K562 (cell line): Measurements from ENCODE around the gene ETS2. TPM values are rescaled to one million over a fixed set of nuclear protein-coding genes. Genes with fewer than 3 reads are reported as not detected.

ENCODE experiments used
- ATAC-seq: fragments of 200-7000 bp; cut with Tn5 transposase; 3 replicates; pipeline ENCODE4 v1.9.1; 2020; ENCODE audit warnings: moderate library complexity
- BruUV-seq: library from RNA; stranded (reverse); fragments of 400-500 nt; replicated peaks from 2 replicates; lab custom pipeline; 2021; lab: Mats Ljungman, UMichigan
- CTCF ChIA-PET: fragments of 300-600 bp; formaldehyde crosslinking; extraction: SDS; loops from one replicate; lab custom pipeline; 2021; ENCODE audit warnings: low intra/inter-chr PET ratio; lab: Yijun Ruan, JAX
- POLR2A ChIA-PET: fragments of 300-600, 350-650 bp; sonication (Branson Sonifier 250); formaldehyde crosslinking; extraction: SDS; loops from one replicate; lab custom pipeline; 2021; ENCODE audit warnings: antibody characterized with exemption, inconsistent platforms; lab: Yijun Ruan, JAX
- DNase-seq, 4 experiments: peaks; one replicate each; pipeline versions ENCODE4 v3.0.0 to v3.0.0-alpha.2; 2011 to 2018; ENCODE audit warnings: low spot score in 3 of 4, mixed read lengths in 3 of 4; ENCODE audit errors: extremely low read depth in 1 of 4
- FAIRE-seq: peaks from 2 replicates; lab custom pipeline; 2011; peaks lifted over from hg19 to GRCh38; lab: Jason Lieb, UNC
- H2AFZ ChIP-seq: 2 replicates; pipeline ENCODE4 v1.6.0; 2011; ENCODE audit warnings: low read depth, low read length, control low read depth, inconsistent platforms
- H3K27ac ChIP-seq: fragments of 200-600 bp; 3 replicates; pipeline ENCODE4 v1.8.0; 2011; ENCODE audit warnings: low read depth, mild to moderate bottlenecking, control low read depth, inconsistent platforms, low read length, moderate library complexity, mixed read lengths; ENCODE audit errors: extremely low read depth
- H3K27me3 ChIP-seq, 2 experiments: fragments of 300-600 bp in 1 of 2; 2 replicates in 1 of 2; 3 replicates in 1 of 2; pipeline versions ENCODE4 v1.6.0 to v1.8.0; 2011; ENCODE audit warnings: inconsistent platforms in 2 of 2, low read length in 2 of 2, mild to moderate bottlenecking in 1 of 2, mixed read lengths in 1 of 2, moderate library complexity in 1 of 2; ENCODE audit not compliant: control insufficient read depth in 2 of 2, insufficient read depth in 2 of 2
- H3K36me3 ChIP-seq: fragments of 300-600 bp; 3 replicates; pipeline ENCODE4 v1.8.0; 2011; ENCODE audit warnings: mild to moderate bottlenecking, low read length, inconsistent platforms; ENCODE audit not compliant: control insufficient read depth, insufficient read depth
- H3K4me1 ChIP-seq, 2 experiments: fragments of 200-600 bp in 1 of 2; replicated peaks in 1 of 2; 2 replicates in 1 of 2; 3 replicates in 1 of 2; pipeline versions ENCODE4 v1.5.1 to v1.8.0; 2011; ENCODE audit warnings: inconsistent platforms in 2 of 2, low read length in 2 of 2, mild to moderate bottlenecking in 1 of 2, mixed read lengths in 1 of 2, moderate library complexity in 1 of 2; ENCODE audit not compliant: control insufficient read depth in 2 of 2, insufficient read depth in 2 of 2
- H3K4me2 ChIP-seq: 2 replicates; pipeline ENCODE4 v1.6.1; 2011; ENCODE audit warnings: low read length, control low read depth, inconsistent platforms, mixed read lengths; ENCODE audit not compliant: insufficient read depth
- H3K4me3 ChIP-seq: fragments of 200-600 bp; sonication (generic), shearing (Covaris generic); 2 replicates; pipeline ENCODE4 v1.5.1; 2016; ENCODE audit warnings: control low read depth, inconsistent platforms
- H3K79me2 ChIP-seq: fragments of 200-600 bp; 3 replicates; pipeline ENCODE4 v1.8.0; 2011; ENCODE audit warnings: low read length, inconsistent platforms; ENCODE audit not compliant: control insufficient read depth, insufficient read depth
- H3K9ac ChIP-seq, 2 experiments: 2 replicates each; pipeline versions ENCODE4 v1.6.0 to v1.6.1; 2011; ENCODE audit warnings: low read depth in 2 of 2, low read length in 2 of 2, control low read depth in 1 of 2, inconsistent platforms in 1 of 2, mild to moderate bottlenecking in 1 of 2, mixed read lengths in 1 of 2; ENCODE audit not compliant: insufficient read depth in 1 of 2
- H3K9me1 ChIP-seq: one replicate; pipeline ENCODE4 v1.6.0; 2011; ENCODE audit warnings: inconsistent platforms, mild to moderate bottlenecking, low read length, moderate library complexity; ENCODE audit not compliant: control insufficient read depth, insufficient read depth
- H3K9me3 ChIP-seq: replicated peaks from 2 replicates; pipeline ENCODE4 v1.5.1; 2011; ENCODE audit warnings: low read depth, low read length, inconsistent platforms; ENCODE audit not compliant: control insufficient read depth, insufficient read depth
- H4K20me1 ChIP-seq: replicated peaks from 2 replicates; pipeline ENCODE4 v1.6.1; 2011; ENCODE audit warnings: low read length, inconsistent platforms, mixed read lengths; ENCODE audit not compliant: control insufficient read depth, insufficient read depth
- FOXJ3 ChIP-seq: sonication (generic); formaldehyde crosslinking; IDR thresholded peaks from 2 replicates; pipeline ENCODE4 v1.4.0; 2020; ENCODE audit warnings: mild to moderate bottlenecking, missing genetic modification reagents
- JUND ChIP-seq, 2 experiments: IDR thresholded peaks; 2 replicates in 1 of 2; 3 replicates in 1 of 2; pipeline ENCODE4 v1.6.1; 2011; ENCODE audit warnings: borderline replicate concordance in 2 of 2, low read depth in 2 of 2, low read length in 2 of 2, improper control_type of control experiment in 1 of 2, missing biosample characterization in 1 of 2, missing genetic modification characterization in 1 of 2, missing genetic modification reagents in 1 of 2
- NCOR1 ChIP-seq: fragments of 450-650 bp; IDR thresholded peaks from 2 replicates; pipeline ENCODE4 v1.6.1; 2016; ENCODE audit warnings: mild to moderate bottlenecking, moderate library complexity
- NFE2 ChIP-seq: IDR thresholded peaks from 2 replicates; pipeline ENCODE4 v1.6.1; 2014; ENCODE audit warnings: antibody characterized with exemption, low read depth
- RCOR1 ChIP-seq, 2 experiments: IDR thresholded peaks; 2 replicates each; pipeline ENCODE4 v1.6.1; 2012; ENCODE audit warnings: low read depth in 2 of 2, low read length in 2 of 2, borderline replicate concordance in 1 of 2, improper control_type of control experiment in 1 of 2
- WGBS: fragments of 100-300 bp; shearing (Covaris generic); methylation state at CpG from one replicate; pipeline ENCODE4 v1.1.6; 2016; ENCODE audit warnings: low coverage, mixed read lengths; ENCODE audit not compliant: insufficient coverage; ENCODE audit errors: missing lambda C conversion rate; 5-methylcytosine and 5-hydroxymethylcytosine counted together
- in situ Hi-C: fragments of 300-500 bp; cut with MboI; formaldehyde crosslinking; loops from 4 replicates; pipeline ENCODE4 v1.15.0; 2018; ENCODE audit warnings: inconsistent platforms, mixed read lengths
- intact Hi-C: fragments of 100-400 bp; cut with micrococcal nuclease; formaldehyde crosslinking; loops from 2 replicates; pipeline ENCODE4 v1.14.2; 2022
- polyA plus RNA-seq, 8 experiments: library from polyadenylated mRNA; depleted of rRNA in 4 of 8; stranded (reverse) in 5 of 8; unstranded in 3 of 8; fragments of >200 nt; fragmentation: Nextera tagmentation in 2 of 8; fragmentation: Illumina TruSeq in 1 of 8; extraction: Ambion mirVana in 2 of 8; extraction: Trizol in 1 of 8; gene quantifications; 2 replicates each; pipeline versions ENCODE4 v1.2.1 to v1.2.3, GENCODE V29; 2011 to 2014; ENCODE audit warnings: inconsistent platforms in 1 of 8, missing spikeins in 1 of 8
- total RNA-seq, 7 experiments: library from RNA; depleted of rRNA in 6 of 7; stranded (reverse); fragments of >200 nt in 6 of 7; fragmentation: Illumina TruSeq in 2 of 7; extraction: Trizol in 2 of 7; gene quantifications; 2 replicates each; pipeline versions ENCODE4 v1.2.1 to v1.2.3, GENCODE V29; 2011 to 2021; ENCODE audit warnings: low replicate concordance in 1 of 7
- TF ChIP-seq, protein P1 (sequence below), 2 experiments: IDR thresholded peaks; 2 replicates each; pipeline ENCODE4 v1.6.1; 2012; ENCODE audit warnings: improper control_type of control experiment in 2 of 2, low read depth in 2 of 2, low read length in 2 of 2, borderline replicate concordance in 1 of 2
- TF ChIP-seq, protein P2 (sequence below): fragments of 450-650 bp; IDR thresholded peaks from 2 replicates; pipeline ENCODE4 v1.6.1; 2016; ENCODE audit warnings: borderline replicate concordance
- TF ChIP-seq, protein P3 (sequence below): fragments of 200-400 bp; formaldehyde crosslinking; IDR thresholded peaks from 2 replicates; pipeline ENCODE4 v1.6.1; 2017; ENCODE audit warnings: mild to moderate bottlenecking, low read depth, low read length, moderate library complexity
- TF ChIP-seq, protein P4 (sequence below), 3 experiments: fragments of 200-800 bp in 1 of 3; sonication (Bioruptor generic) in 1 of 3; sonication (generic) in 1 of 3; formaldehyde crosslinking in 1 of 3; IDR thresholded peaks; 2 replicates each; pipeline versions ENCODE4 v1.6.1 to v1.8.0; 2016 to 2022; ENCODE audit warnings: mild to moderate bottlenecking in 2 of 3, missing compliant biosample characterization in 2 of 3, missing genetic modification characterization in 2 of 3, missing genetic modification reagents in 1 of 3

The ETS2 gene
- total and polyA plus RNA-seq, 9 of the 15 experiments (the other 6 are each of a cell fraction or from before 2014, with no cell fraction given): 1.7 to 24.4 (median 12.2) TPM

- ATAC-seq: no peak
- no peak for FAIRE-seq
- TF ChIP-seq JUND (IDR thresholded peaks at IDR 0.05; ENCODE audit: borderline replicate concordance, low read depth, low read length): no peak
- TF ChIP-seq JUND (tag; IDR thresholded peaks at IDR 0.05; ENCODE audit: borderline replicate concordance, low read depth, low read length): no peak
- TF ChIP-seq RCOR1 (IDR thresholded peaks at IDR 0.05; ENCODE audit: borderline replicate concordance in 1 of 2, low read depth in 2 of 2, low read length in 2 of 2): no peak
- no peak for TF ChIP-seq NCOR1
- TF ChIP-seq FOXJ3: no peak
- TF ChIP-seq, protein P1, sequence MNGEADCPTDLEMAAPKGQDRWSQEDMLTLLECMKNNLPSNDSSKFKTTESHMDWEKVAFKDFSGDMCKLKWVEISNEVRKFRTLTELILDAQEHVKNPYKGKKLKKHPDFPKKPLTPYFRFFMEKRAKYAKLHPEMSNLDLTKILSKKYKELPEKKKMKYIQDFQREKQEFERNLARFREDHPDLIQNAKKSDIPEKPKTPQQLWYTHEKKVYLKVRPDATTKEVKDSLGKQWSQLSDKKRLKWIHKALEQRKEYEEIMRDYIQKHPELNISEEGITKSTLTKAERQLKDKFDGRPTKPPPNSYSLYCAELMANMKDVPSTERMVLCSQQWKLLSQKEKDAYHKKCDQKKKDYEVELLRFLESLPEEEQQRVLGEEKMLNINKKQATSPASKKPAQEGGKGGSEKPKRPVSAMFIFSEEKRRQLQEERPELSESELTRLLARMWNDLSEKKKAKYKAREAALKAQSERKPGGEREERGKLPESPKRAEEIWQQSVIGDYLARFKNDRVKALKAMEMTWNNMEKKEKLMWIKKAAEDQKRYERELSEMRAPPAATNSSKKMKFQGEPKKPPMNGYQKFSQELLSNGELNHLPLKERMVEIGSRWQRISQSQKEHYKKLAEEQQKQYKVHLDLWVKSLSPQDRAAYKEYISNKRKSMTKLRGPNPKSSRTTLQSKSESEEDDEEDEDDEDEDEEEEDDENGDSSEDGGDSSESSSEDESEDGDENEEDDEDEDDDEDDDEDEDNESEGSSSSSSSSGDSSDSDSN (IDR thresholded peaks at IDR 0.05; ENCODE audit: borderline replicate concordance in 1 of 2, low read depth in 2 of 2, low read length in 2 of 2): no peak
- TF ChIP-seq, protein P2, sequence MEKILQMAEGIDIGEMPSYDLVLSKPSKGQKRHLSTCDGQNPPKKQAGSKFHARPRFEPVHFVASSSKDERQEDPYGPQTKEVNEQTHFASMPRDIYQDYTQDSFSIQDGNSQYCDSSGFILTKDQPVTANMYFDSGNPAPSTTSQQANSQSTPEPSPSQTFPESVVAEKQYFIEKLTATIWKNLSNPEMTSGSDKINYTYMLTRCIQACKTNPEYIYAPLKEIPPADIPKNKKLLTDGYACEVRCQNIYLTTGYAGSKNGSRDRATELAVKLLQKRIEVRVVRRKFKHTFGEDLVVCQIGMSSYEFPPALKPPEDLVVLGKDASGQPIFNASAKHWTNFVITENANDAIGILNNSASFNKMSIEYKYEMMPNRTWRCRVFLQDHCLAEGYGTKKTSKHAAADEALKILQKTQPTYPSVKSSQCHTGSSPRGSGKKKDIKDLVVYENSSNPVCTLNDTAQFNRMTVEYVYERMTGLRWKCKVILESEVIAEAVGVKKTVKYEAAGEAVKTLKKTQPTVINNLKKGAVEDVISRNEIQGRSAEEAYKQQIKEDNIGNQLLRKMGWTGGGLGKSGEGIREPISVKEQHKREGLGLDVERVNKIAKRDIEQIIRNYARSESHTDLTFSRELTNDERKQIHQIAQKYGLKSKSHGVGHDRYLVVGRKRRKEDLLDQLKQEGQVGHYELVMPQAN: no peak
- TF ChIP-seq NFE2: no peak
- TF ChIP-seq, protein P3, sequence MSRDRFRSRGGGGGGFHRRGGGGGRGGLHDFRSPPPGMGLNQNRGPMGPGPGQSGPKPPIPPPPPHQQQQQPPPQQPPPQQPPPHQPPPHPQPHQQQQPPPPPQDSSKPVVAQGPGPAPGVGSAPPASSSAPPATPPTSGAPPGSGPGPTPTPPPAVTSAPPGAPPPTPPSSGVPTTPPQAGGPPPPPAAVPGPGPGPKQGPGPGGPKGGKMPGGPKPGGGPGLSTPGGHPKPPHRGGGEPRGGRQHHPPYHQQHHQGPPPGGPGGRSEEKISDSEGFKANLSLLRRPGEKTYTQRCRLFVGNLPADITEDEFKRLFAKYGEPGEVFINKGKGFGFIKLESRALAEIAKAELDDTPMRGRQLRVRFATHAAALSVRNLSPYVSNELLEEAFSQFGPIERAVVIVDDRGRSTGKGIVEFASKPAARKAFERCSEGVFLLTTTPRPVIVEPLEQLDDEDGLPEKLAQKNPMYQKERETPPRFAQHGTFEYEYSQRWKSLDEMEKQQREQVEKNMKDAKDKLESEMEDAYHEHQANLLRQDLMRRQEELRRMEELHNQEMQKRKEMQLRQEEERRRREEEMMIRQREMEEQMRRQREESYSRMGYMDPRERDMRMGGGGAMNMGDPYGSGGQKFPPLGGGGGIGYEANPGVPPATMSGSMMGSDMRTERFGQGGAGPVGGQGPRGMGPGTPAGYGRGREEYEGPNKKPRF: no peak
- TF ChIP-seq, protein P4, sequence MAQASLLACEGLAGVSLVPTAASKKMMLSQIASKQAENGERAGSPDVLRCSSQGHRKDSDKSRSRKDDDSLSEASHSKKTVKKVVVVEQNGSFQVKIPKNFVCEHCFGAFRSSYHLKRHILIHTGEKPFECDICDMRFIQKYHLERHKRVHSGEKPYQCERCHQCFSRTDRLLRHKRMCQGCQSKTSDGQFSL (CRISPR knock-in tag; IDR thresholded peaks at IDR 0.05): no peak
- TF ChIP-seq, protein P4 (tag; IDR thresholded peaks at IDR 0.05): no peak
Observed at GRCh38 chr21:38788275-38788905, 17.3 kb upstream of the ETS2 start.

More at GRCh38 chr21:38788275-38788905, 17.3 kb upstream of the ETS2 start:
- ChIA-PET POLR2A (interaction anchor here (1.4 to 1.8 kb wide), 4 partner anchors 10 to 19 kb away, joined by 3 to 7 read pairs (median 6); partner anchors contain the start of gene ETS2), CTCF (no interaction called here)
- Histone ChIP-seq H3K9ac (no peak overlapping the region), H2AFZ (0 out of 2 replicates have a peak overlapping the region, but pooled peaks have one; percentile 39), H3K27ac (no peak overlapping the region), H3K36me3 (no peaks in the 10 kb centered on the region), H4K20me1 (no peaks in the 10 kb centered on the region), H3K9me3 (no peaks in the 10 kb centered on the region; the same call in 1 of the 2 replicates), H3K79me2 (no peaks in the 10 kb centered on the region), H3K4me3 (no peak overlapping the region), H3K4me2 (no peak overlapping the region), H3K27me3 (no peaks in the 10 kb centered on the region), H3K4me1 (peaks cover 12 to 23% of the 10 kb centered on the region in 2 experiments; a peak in 4 of 5 replicates), H3K9me1 (no peaks in the 10 kb centered on the region)
- DNase-seq: no peak
- intact Hi-C loops (no loop called here), in situ Hi-C loops (no loop called here)
- no TSS peak for BruUV-seq
- 39% methylated on average over 4 of the region's 4 CpGs for WGBS
